H1 (cell line): ENCODE results near the gene RPS15. TPM values are rescaled to one million over a fixed set of nuclear protein-coding genes. Genes with fewer than 3 reads are reported as not detected.

ENCODE experiments used
- CTCF ChIA-PET: fragments of 300-600 bp; sonication (Branson Sonifier 250); formaldehyde crosslinking; loops from one replicate; lab custom pipeline; 2021; ENCODE audit not compliant: partially characterized antibody; lab: Charles Lee
- POLR2A ChIA-PET: fragments of 300-600 bp; sonication (Branson Sonifier 250); formaldehyde crosslinking; loops from one replicate; lab custom pipeline; 2021; ENCODE audit warnings: inconsistent platforms; ENCODE audit not compliant: partially characterized antibody; lab: Charles Lee
- DNase-seq, 2 experiments: peaks; one replicate each; pipeline versions ENCODE4 v3.0.0 to v3.0.0-alpha.2; 2010 to 2022; ENCODE audit warnings: low spot score in 2 of 2, low read depth in 1 of 2, mixed read lengths in 1 of 2
- FAIRE-seq: peaks from 2 replicates; lab custom pipeline; 2011; peaks lifted over from hg19 to GRCh38; lab: Jason Lieb, UNC
- H2AFZ ChIP-seq: 2 replicates; pipeline ENCODE4 v1.8.1; 2012; ENCODE audit warnings: low read length, inconsistent platforms
- H2AK5ac ChIP-seq: 2 replicates; pipeline ENCODE4 v1.6.1; 2013; ENCODE audit warnings: low read depth, low read length
- H2BK120ac ChIP-seq: replicated peaks from 2 replicates; pipeline ENCODE3; 2013; ENCODE audit warnings: low read depth, low read length, inconsistent platforms
- H2BK12ac ChIP-seq: 2 replicates; pipeline ENCODE4 v1.6.1; 2013; ENCODE audit warnings: low read depth, low read length
- H2BK15ac ChIP-seq: 2 replicates; pipeline ENCODE4 v1.6.1; 2013; ENCODE audit warnings: low read length
- H2BK20ac ChIP-seq: 2 replicates; pipeline ENCODE4 v1.6.1; 2013; ENCODE audit warnings: low read length
- H2BK5ac ChIP-seq: 2 replicates; pipeline ENCODE4 v1.6.1; 2013; ENCODE audit warnings: low read depth, low read length
- H3K14ac ChIP-seq: 2 replicates; pipeline ENCODE4 v1.6.1; 2013; ENCODE audit warnings: inconsistent platforms; ENCODE audit not compliant: insufficient read length
- H3K18ac ChIP-seq: 2 replicates; pipeline ENCODE4 v1.6.1; 2013; ENCODE audit warnings: low read length; ENCODE audit errors: extremely low read depth
- H3K23ac ChIP-seq: 2 replicates; pipeline ENCODE4 v1.6.1; 2013; ENCODE audit warnings: inconsistent platforms; ENCODE audit not compliant: insufficient read length
- H3K23me2 ChIP-seq: 2 replicates; pipeline ENCODE4 v1.6.1; 2013; ENCODE audit warnings: low read depth, low read length
- H3K27ac ChIP-seq: 2 replicates; pipeline ENCODE4 v1.6.1; 2011; ENCODE audit warnings: low read depth, low read length, inconsistent platforms
- H3K27me3 ChIP-seq, 4 experiments: replicated peaks in 1 of 4; 1 replicate in 1 of 4; 2 replicates in 3 of 4; pipeline versions ENCODE4 v1.6.1 to v1.8.1; 2011 to 2013; ENCODE audit warnings: low read length in 3 of 4, mild to moderate bottlenecking in 3 of 4, inconsistent platforms in 2 of 4, mixed read lengths in 2 of 4, moderate library complexity in 1 of 4; ENCODE audit not compliant: control insufficient read depth in 3 of 4, insufficient read depth in 3 of 4; ENCODE audit errors: extremely low read depth in 1 of 4
- H3K36me3 ChIP-seq, 4 experiments: 2 replicates each; pipeline versions ENCODE4 v1.6.1 to v1.8.1; 2011 to 2013; ENCODE audit warnings: mild to moderate bottlenecking in 4 of 4, low read length in 3 of 4, moderate library complexity in 2 of 4, control low read depth in 1 of 4, inconsistent platforms in 1 of 4; ENCODE audit not compliant: insufficient read depth in 4 of 4, control insufficient read depth in 2 of 4
- H3K4ac ChIP-seq: replicated peaks from 2 replicates; pipeline ENCODE3; 2013; ENCODE audit warnings: low read length, low read depth, mixed read lengths, inconsistent platforms; ENCODE audit not compliant: insufficient read length
- H3K4me1 ChIP-seq, 4 experiments: replicated peaks in 1 of 4; 1 replicate in 1 of 4; 2 replicates in 3 of 4; pipeline versions ENCODE4 v1.6.1 to v1.8.1; 2011 to 2013; ENCODE audit warnings: low read length in 3 of 4, inconsistent platforms in 2 of 4, mixed read lengths in 1 of 4; ENCODE audit not compliant: insufficient read depth in 4 of 4, control insufficient read depth in 3 of 4
- H3K4me2 ChIP-seq, 2 experiments: 2 replicates each; pipeline versions ENCODE4 v1.6.1 to v1.8.1; 2011 to 2013; ENCODE audit warnings: low read depth in 2 of 2, low read length in 2 of 2, control low read depth in 1 of 2, inconsistent platforms in 1 of 2, mild to moderate bottlenecking in 1 of 2; ENCODE audit not compliant: insufficient read depth in 1 of 2
- H3K4me3 ChIP-seq, 4 experiments: fragments of 200-600, 300-600 bp in 1 of 4; sonication (generic), shearing (Covaris generic), sonication (Bioruptor Twin) in 1 of 4; 2 replicates each; pipeline versions ENCODE4 v1.5.1 to v1.8.1; 2011 to 2016; ENCODE audit warnings: low read length in 4 of 4, low read depth in 3 of 4, control low read depth in 2 of 4, inconsistent platforms in 2 of 4, mild to moderate bottlenecking in 2 of 4, mixed read lengths in 1 of 4, moderate library complexity in 1 of 4; ENCODE audit not compliant: insufficient read depth in 2 of 4; ENCODE audit errors: extremely low read depth in 1 of 4
- H3K56ac ChIP-seq: replicated peaks from 2 replicates; pipeline ENCODE3; 2013; ENCODE audit warnings: low read depth, mild to moderate bottlenecking, mixed read lengths, low read length, inconsistent platforms; ENCODE audit not compliant: insufficient read length
- H3K79me1 ChIP-seq: 2 replicates; pipeline ENCODE4 v1.6.1; 2013; ENCODE audit warnings: low read depth, low read length, control low read depth
- H3K79me2 ChIP-seq, 2 experiments: 2 replicates each; pipeline versions ENCODE4 v1.6.1 to v1.8.1; 2012 to 2013; ENCODE audit warnings: low read length in 2 of 2, mild to moderate bottlenecking in 2 of 2, inconsistent platforms in 1 of 2; ENCODE audit not compliant: insufficient read depth in 2 of 2, control insufficient read depth in 1 of 2
- H3K9ac ChIP-seq, 4 experiments: replicated peaks in 1 of 4; 1 replicate in 1 of 4; 2 replicates in 3 of 4; pipeline versions ENCODE4 v1.6.1 to v1.8.1; 2011 to 2013; ENCODE audit warnings: low read depth in 3 of 4, low read length in 3 of 4, control low read depth in 2 of 4, mild to moderate bottlenecking in 2 of 4, moderate library complexity in 2 of 4, inconsistent platforms in 1 of 4; ENCODE audit errors: extremely low read depth in 1 of 4
- H3K9me3 ChIP-seq, 2 experiments: 2 replicates each; pipeline versions ENCODE4 v1.6.1 to v1.8.1; 2012 to 2013; ENCODE audit warnings: mild to moderate bottlenecking in 2 of 2, moderate library complexity in 2 of 2, control low read depth in 1 of 2, inconsistent platforms in 1 of 2, low read depth in 1 of 2, low read length in 1 of 2, mixed read lengths in 1 of 2; ENCODE audit not compliant: insufficient read depth in 2 of 2
- H4K20me1 ChIP-seq, 2 experiments: replicated peaks in 1 of 2; 2 replicates each; pipeline versions ENCODE3 to v1.8.1; 2011 to 2013; ENCODE audit warnings: inconsistent platforms in 2 of 2, low read length in 2 of 2, mild to moderate bottlenecking in 1 of 2; ENCODE audit not compliant: insufficient read depth in 2 of 2, control insufficient read depth in 1 of 2
- H4K5ac ChIP-seq: 2 replicates; pipeline ENCODE4 v1.6.1; 2013; ENCODE audit warnings: low read length, low read depth, mixed read lengths, inconsistent platforms; ENCODE audit not compliant: insufficient read length
- H4K8ac ChIP-seq: 2 replicates; pipeline ENCODE4 v1.8.0; 2013; ENCODE audit warnings: mild to moderate bottlenecking, moderate library complexity, low read length, inconsistent platforms; ENCODE audit not compliant: insufficient read depth; ENCODE audit errors: extremely low read depth
- H4K91ac ChIP-seq: replicated peaks from 2 replicates; pipeline ENCODE3; 2013; ENCODE audit warnings: low read length, mixed read lengths, inconsistent platforms; ENCODE audit not compliant: insufficient read length
- ASH2L ChIP-seq: fragments of 200-600, 300-600 bp; sonication (generic); IDR thresholded peaks from one replicate; pipeline ENCODE4 v1.7.1; 2017; ENCODE audit warnings: low read length
- CREB1 ChIP-seq: IDR thresholded peaks from 2 replicates; pipeline ENCODE4 v1.6.1; 2012; ENCODE audit warnings: inconsistent platforms
- CTCF ChIP-seq, 3 experiments: IDR thresholded peaks; 1 replicate in 2 of 3; 2 replicates in 1 of 3; pipeline versions ENCODE4 v1.5.1 to v1.6.1; 2011; ENCODE audit warnings: low read length in 3 of 3, mild to moderate bottlenecking in 3 of 3, inconsistent platforms in 2 of 3, low read depth in 1 of 3, moderate library complexity in 1 of 3; ENCODE audit not compliant: insufficient read depth in 1 of 3; ENCODE audit errors: control extremely low read depth in 1 of 3
- HDAC2 ChIP-seq, 2 experiments: fragments of 300-600 bp in 1 of 2; sonication (generic) in 1 of 2; IDR thresholded peaks; 2 replicates each; pipeline ENCODE4 v1.6.1; 2011 to 2012; ENCODE audit warnings: low read depth in 2 of 2, low read length in 2 of 2, mild to moderate bottlenecking in 2 of 2, moderate library complexity in 2 of 2, borderline replicate concordance in 1 of 2, inconsistent platforms in 1 of 2
- KDM4A ChIP-seq: IDR thresholded peaks from one replicate; pipeline ENCODE4 v1.7.1; 2012; ENCODE audit warnings: low read depth, mild to moderate bottlenecking, moderate library complexity, low read length, inconsistent platforms; ENCODE audit not compliant: severe bottlenecking
- MAFK ChIP-seq: IDR thresholded peaks from 2 replicates; pipeline ENCODE4 v1.6.1; 2012; ENCODE audit warnings: low read depth, mild to moderate bottlenecking, improper control_type of control experiment, low read length
- NRF1 ChIP-seq: IDR thresholded peaks from 2 replicates; pipeline ENCODE4 v1.6.1; 2011; ENCODE audit warnings: mild to moderate bottlenecking, low read depth, low read length, improper control_type of control experiment
- SIRT6 ChIP-seq: IDR thresholded peaks from one replicate; pipeline ENCODE4 v1.7.1; 2012; ENCODE audit warnings: low read length, inconsistent platforms
- WGBS, 2 experiments: shearing (Covaris generic) in 1 of 2; methylation state at CpG; one replicate each; pipeline versions ENCODE4 v1.1.6 to v1.1.7; 2013 to 2015; ENCODE audit warnings: low lambda C conversion rate in 2 of 2, mixed read lengths in 2 of 2, inconsistent platforms in 1 of 2, low coverage in 1 of 2, missing lambda C conversion rate in 1 of 2; ENCODE audit not compliant: insufficient replicate concordance in 2 of 2, insufficient coverage in 1 of 2, insufficient read length in 1 of 2; ENCODE audit errors: extremely low coverage in 1 of 2, missing lambda C conversion rate in 1 of 2; 5-methylcytosine and 5-hydroxymethylcytosine counted together
- polyA plus RNA-seq, 7 experiments: library from polyadenylated mRNA; depleted of rRNA in 3 of 7; stranded (reverse) in 5 of 7; unstranded in 2 of 7; fragments of >200 nt in 5 of 7; fragments of 200-250 nt in 2 of 7; gene quantifications; 1 replicate in 5 of 7; 2 replicates in 1 of 7; 4 replicates in 1 of 7; pipeline versions ENCODE4 v1.2.1 to v1.2.3, GENCODE V29; 2011 to 2013; ENCODE audit warnings: missing spikeins in 2 of 7, mixed read lengths in 2 of 7
- total RNA-seq: library from RNA; stranded (reverse); fragmentation: NEBNext Ultra II Directional; extraction: Animal tissue kit (Norgen Biotek cat#: 25700); gene quantifications from 2 replicates; pipeline ENCODE4 v1.2.1, GENCODE V29; 2021

Gene RPS15
- total and polyA plus RNA-seq, 2 of the 8 experiments (the other 6 are each of a cell fraction or from before 2014, with no cell fraction given), result 1,562 to 3,890 TPM

DNA sequence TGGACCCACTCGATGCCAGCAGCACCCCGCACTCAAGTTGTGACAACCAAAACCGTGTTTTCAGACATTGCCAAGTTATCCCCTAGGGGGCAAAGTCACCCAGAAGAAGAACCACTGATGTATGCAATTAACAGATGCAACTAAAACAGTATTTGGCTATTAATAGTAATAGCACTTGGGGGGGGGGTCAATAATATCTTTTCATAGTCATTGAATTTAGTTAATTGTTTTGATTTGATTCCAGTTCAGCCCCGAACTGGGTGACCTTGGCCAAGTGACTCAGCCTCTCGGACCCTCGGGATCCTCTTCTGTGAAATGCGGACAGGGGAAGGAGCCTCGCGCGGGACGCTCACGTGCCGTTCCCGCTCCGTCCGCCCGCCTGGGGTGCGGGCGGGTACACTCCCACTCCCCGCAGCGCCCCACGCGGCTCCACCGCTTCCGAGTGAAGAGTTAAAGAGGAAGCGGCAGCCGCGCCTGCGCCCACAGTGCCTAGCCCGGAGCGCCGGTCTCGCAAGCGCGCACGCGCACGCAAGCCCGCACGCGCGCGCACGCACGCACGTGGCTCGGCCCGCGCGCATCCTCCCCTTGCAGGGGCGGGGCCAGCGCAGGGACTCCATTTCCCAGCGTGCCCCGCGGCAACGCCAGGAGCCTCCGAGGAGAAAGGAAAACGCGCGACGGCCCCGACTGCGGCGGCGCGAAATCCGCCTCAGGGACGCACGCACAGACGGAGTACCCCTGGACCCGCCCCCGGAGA is 31.2 kb upstream of the RPS15 start:
- Histone ChIP-seq H3K4ac (peak overlapping the region; percentile 92), H4K20me1 (peaks cover 33 to 35% of the 10 kb centered on the region in 2 experiments), H3K36me3 (peaks cover 0 to 3% (median 0%) of the 10 kb centered on the region in 4 experiments; a peak in 3 of 8 replicates), H3K9ac (peak overlapping the region in 3 of 4 experiments; percentile 6 to 42 (median 39); a peak in 2 of 7 replicates), H2AFZ (no peak overlapping the region), H3K27me3 (peaks cover 0 to 2% (median 0%) of the 10 kb centered on the region in 4 experiments; a peak in 2 of 7 replicates), H3K18ac (peak overlapping the region; percentile 83; the same call in 1 of the 2 replicates), H2BK5ac (peak overlapping the region; percentile 78; the same call in 1 of the 2 replicates), H3K4me1 (peaks cover 2 to 26% (median 17%) of the 10 kb centered on the region in 4 experiments; a peak in 6 of 7 replicates), H3K79me1 (peaks cover 8% of the 10 kb centered on the region; the same call in 1 of the 2 replicates), H3K27ac (0 out of 2 replicates have a peak overlapping the region, but pooled peaks have one; percentile 26), H4K8ac (peak overlapping the region; percentile 75), H3K23ac (no peak overlapping the region), H3K4me3 (peak overlapping the region; percentile 49 to 71 (median 64)), H4K91ac (no peak overlapping the region), H3K4me2 (peak overlapping the region; percentile 61 to 66), H2BK12ac (no peak overlapping the region), H3K9me3 (no peaks in the 10 kb centered on the region), H3K56ac (peak overlapping the region; percentile 40), H3K79me2 (peaks cover 40 to 42% of the 10 kb centered on the region in 2 experiments), H2BK20ac (no peak overlapping the region), H3K14ac (no peak overlapping the region), H2BK120ac (no peak overlapping the region), H4K5ac (peak overlapping the region; percentile 64), H2BK15ac (no peak overlapping the region), H3K23me2 (peaks cover 10% of the 10 kb centered on the region; the same call in 1 of the 2 replicates), H2AK5ac (no peak overlapping the region)
- ChIA-PET CTCF (no interaction called here), POLR2A (no interaction called here)
- FAIRE-seq (no peak), DNase-seq (peak; percentile 91 to 99)
- 3% methylated on average over 38 of the region's 72 CpGs; no CpG with 5 or more reads in 1 of the 2 experiments for WGBS, 2 experiments
- TF ChIP-seq HDAC2 (IDR thresholded peaks at IDR 0.05; ENCODE audit: borderline replicate concordance in 1 of 2, low read depth in 2 of 2, low read length in 2 of 2) (peak; percentile 56 to 86; a peak in 3 of 4 replicates), CTCF (IDR thresholded peaks at IDR 0.05; ENCODE audit: control extremely low read depth in 1 of 3, insufficient read depth in 1 of 3, low read depth in 1 of 3, low read length in 3 of 3) (peak; percentile 24 to 57 (median 36); a peak in 3 of 4 replicates), MAFK (no peak), SIRT6 (no peak), NRF1 (peak; percentile 46), KDM4A (peak; percentile 53), ASH2L (peak; percentile 73), CREB1 (peak; percentile 80)
